Stimulated activated CD4-positive, alpha-beta T cell treated with anti-CD3 and anti-CD28 coated beads, Interleukin-1b, Interleukin-23, amount 100 ng/mL, for 48 hours (primary cell): ENCODE measurements around the gene BRICD5.
"Not testable (repeated sequence)": the region's sequence is repeated elsewhere in the genome, so short reads cannot be mapped to it uniquely, and the experiment has no call there.

ENCODE experiments used
- DNase-seq: peaks from one replicate; pipeline ENCODE4 v3.0.0-alpha.2; 2020

BRICD5 gene

DNA sequence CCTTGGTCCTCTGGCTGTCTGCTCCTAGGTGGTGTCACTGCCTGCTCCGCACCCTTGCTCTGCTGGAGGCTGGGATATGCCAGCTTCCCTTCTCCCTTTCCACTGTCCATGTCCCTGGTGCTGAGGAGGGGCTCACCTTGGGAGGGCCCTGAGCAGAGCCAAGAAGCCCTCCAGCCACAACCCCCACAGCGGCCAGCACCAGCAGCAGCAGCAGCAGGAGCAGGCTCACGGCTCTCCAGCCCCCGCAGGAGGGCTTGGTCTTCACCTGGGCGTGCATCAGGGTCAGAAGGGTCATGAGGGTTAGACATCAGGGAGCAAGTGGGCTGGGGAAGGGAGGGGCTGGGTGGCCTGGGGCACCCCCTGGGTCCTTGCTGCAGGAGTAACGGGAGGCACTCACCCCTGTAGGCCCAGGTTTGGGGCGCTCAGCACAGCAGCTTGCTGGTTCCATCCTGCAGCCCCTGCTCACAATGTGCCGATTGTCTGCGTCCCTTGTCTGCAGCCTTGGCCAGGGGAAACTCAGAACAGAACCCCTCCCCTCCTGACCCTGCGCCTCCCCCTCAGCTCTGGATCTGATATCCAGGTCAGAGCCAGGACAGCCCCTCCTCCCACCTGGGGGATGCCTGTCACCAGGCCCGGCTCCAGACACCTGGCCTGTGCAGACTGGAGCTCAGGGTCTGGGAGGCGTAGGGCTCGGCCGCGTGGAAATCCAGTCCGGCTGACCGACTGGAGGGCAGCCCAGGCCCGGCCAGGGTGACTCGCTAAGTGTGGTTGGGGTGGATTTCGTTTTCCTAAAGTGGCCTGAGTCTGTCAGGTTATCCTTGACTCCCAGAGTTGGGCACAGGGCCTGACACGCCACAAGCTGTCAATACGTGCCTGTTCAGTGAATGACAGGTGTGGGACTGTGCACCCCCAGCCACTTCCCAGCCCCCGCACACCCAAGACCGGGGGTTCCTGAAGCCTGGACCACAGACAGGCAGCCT lies at the start of gene BRICD5:
Gene BRICD5, minus strand, starts transcription at position 478 of the 980 bp plus-strand sequence. Its CDS starts 30 bp downstream, at position 448.
- no peak for DNase-seq

GRCh38 chr16:2260250-2260649 lies 49.6 kb upstream of the BRICD5 start:
- no peak for DNase-seq

GRCh38 chr16:2258530-2258929 lies 47.9 kb upstream of the BRICD5 start:
- not testable (repeated sequence) for DNase-seq

DNA sequence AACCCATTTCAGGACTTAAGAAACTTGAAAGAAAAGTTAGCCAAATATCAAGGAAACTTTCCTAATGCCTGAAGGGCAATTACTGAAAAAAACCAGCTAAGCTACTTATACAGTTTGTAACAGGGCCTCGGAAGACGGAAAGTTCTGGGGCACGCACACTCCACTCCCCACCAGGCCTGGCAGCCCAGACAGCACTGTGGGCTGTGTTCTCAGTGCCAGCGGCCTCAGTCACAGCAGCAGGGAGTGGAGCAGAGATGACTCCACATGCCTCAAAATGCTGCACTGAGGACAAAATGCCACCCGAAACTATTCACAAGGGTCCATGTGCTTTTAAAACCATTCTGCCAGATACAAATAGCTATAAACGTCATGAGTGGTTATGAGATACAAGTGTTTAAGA lies 47.1 kb upstream of the BRICD5 start:
- no peak for DNase-seq

DNA sequence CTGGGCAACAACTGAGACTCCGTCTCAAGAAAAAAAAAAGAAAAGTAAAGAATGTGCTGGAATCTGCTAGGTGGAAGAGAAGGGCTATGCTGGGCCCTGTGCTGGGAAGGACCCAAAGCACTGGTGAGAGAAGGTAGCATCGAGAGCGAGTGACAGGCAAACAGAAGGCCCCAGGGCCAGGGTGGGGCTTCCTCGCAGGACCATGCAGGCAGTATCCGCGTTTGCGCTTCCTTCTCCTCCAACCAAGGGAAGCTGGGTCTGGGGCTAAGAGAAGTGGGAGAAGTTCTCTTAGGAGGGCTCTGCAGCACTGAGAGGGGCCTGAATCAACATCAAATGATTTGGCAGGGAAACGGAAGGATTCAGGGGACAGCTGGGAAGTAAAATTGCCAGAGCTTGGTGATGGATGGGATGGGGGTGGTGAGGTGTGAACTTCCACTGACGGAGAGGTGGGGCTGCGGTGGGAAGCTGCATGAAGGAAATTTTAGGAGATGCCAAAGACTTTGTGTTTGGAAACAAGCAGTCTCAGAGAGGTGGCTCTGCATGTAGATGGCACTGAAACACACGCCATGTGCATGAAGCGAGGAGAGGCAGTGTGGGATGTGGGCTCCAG lies 46.0 kb upstream of the BRICD5 start:
- DNase-seq: no peak

GRCh38 chr16:2253293-2253692 lies 42.6 kb upstream of the BRICD5 start:
- DNase-seq: no peak

DNA sequence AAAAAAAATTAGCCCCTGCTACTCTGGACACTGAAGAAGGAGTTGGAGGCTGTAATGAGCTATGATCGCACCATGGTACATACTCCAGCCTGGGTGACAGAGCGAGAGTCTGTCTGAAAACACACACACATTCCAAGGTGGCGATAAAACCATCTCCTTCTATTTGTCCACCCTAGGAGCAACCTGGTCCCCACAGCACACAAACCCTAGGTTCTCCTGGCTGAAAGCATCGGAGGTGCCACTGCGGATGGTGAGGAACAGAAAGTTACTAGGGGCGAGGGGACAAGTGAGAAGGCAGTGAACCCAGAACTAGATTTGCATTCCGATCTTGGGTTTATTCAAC lies 42.1 kb upstream of the BRICD5 start:
- no peak for DNase-seq

DNA sequence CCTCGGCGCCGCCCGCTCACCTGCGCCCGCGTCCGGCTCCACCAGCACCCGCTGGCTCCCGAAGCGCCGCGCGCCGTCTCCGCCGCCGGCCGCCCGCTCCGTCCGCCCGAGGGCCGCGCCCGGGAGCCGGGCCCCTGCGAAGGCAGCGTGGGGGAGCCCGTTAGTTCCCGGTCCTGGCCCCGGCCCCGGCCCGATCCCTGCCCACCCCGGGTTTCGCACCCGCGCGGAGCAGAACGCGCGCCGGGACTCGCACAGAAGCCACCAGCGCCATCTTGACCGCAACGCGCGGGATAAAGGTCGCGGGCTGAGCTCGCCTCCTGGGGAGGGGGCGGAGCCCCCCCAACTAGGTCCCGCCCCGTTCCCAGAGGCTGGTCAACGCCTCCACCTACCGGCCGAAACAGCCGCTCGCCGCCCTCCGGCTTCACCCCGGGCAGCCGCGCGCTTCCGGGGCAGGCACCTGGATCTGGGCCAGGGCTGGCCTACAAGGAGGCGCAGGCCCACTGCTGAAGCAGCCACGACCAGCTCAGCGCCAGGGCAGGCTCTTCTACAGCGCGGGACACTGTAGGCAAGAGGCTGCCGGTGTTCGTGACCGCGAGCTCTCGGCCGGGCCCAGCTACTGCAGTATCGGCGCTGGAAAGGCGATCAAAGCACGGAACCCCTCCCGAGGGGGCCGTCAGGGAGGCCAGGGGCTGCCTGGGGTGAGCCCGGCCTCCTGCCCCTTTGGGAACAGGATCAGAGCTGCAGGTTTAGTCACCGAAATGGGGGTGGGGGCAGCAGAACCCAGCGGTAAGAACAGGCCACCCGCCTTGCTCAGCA lies 40.8 kb upstream of the BRICD5 start, which contains the start of gene ECI1:
Gene ECI1, minus strand, starts transcription at position 292 of the 816 bp plus-strand sequence. Its CDS starts 21 bp downstream, at position 271.
- peak; percentile 84 for DNase-seq

- DNase-seq: peak; percentile 50
Observed at GRCh38 chr16:2250652-2251295, 40.1 kb upstream of the BRICD5 start.

- DNase-seq: no peak
Observed at GRCh38 chr16:2246301-2246885, 35.7 kb upstream of the BRICD5 start.

DNA sequence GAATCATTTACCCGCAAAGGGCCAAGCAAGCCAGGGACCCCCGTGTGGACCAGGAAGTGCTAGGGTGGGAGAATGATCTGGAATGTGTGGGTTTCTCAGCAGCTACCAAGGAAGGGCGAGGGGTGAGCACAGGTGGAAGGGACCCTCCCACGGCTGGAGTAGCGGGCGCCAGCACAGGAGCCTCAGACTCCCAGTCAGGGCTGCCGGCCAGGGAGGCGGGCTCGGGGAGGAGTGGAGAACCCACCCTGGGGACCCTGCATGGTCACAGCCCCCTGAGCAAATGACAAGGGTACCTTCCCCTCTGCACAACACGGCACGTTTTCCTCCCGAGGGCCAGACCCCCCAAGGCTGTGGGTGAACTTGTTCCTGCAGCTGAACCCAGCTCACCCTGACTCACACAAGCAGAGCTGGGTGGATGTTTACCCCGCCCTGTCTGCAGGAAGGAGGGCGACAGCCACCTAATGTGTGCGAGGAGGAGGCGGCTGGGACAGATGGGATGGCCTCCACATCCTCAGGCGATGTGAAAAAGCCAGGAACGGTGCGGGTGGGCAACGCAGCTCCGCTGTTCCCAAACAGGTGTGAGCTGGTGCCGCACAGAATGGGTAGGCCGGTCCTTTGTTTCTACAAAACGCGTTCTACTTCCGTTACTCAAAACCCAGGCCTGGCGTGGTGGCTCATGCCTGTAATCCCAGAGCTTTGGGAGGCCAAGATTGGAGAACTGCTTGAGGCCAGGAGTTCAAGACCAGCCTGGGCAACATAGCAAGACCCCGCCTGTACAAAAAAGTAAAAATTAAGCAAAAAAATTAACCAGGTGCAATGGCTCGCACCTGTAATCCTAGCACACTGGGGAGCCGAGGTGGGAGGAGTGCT lies 34.5 kb upstream of the BRICD5 start:
- no peak for DNase-seq

DNA sequence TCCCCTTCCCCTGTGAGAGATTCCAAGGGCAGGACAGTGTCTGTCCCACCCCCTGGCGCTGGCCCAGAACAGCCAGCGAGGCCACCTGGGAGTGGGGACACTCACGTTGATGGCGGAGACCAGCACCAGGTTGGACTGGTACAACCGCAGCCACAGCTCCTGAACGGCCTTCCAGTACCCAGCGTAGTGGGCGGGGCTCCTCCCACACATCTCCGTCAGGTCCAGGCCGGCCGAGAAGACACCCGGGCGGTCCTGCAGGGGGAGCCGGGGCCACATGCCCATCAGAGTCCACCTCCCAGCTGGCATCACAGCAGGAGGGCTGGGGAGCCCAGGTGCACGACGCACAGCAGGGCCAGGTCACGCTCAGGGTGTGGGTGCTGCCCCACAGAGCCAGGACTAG lies 33.6 kb upstream of the BRICD5 start:
- no peak for DNase-seq

DNA sequence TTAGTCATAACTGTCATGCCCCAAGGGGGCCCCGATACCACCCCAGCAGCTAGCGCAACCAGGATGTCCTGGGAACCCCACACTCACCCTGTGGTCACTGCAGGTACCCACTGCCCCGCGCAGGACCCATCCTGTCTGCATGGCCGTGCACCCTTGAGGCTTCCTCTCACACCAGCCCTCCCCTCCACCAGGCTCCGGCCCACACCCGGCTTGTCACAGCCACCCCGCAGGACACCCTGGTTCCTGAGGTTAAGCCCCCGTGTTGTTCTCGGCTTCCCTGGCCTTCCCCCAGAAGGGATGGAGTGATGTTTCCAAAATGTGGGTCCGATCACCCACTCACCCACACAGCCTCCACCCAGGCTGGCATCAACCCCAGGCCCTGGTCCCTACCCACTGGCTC lies 33.1 kb upstream of the BRICD5 start:
- DNase-seq: no peak

- no peak for DNase-seq
Observed at GRCh38 chr16:2243031-2243528, 32.4 kb upstream of the BRICD5 start.

GRCh38 chr16:2242598-2242997 lies 31.9 kb upstream of the BRICD5 start:
- DNase-seq: no peak

DNA sequence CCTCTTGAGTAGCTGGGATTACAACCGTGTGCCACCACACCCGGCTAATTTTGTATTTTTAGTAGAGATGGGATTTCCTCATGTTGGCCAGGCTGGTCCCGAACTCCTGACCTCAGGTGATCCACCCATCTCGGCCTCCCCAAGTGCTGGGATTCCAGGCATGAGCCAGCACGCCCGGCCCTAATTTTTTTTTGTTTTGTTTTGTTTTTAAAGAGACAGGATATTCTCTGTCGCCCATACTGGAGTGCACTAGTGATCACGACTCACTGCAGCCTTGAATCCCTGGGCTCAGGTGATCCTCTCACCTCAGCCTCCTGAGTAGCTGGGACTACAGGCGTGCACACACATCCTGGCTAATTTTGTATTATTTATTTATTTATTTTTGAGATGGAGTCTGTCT lies 29.7 kb upstream of the BRICD5 start:
- not testable (repeated sequence) for DNase-seq

DNA sequence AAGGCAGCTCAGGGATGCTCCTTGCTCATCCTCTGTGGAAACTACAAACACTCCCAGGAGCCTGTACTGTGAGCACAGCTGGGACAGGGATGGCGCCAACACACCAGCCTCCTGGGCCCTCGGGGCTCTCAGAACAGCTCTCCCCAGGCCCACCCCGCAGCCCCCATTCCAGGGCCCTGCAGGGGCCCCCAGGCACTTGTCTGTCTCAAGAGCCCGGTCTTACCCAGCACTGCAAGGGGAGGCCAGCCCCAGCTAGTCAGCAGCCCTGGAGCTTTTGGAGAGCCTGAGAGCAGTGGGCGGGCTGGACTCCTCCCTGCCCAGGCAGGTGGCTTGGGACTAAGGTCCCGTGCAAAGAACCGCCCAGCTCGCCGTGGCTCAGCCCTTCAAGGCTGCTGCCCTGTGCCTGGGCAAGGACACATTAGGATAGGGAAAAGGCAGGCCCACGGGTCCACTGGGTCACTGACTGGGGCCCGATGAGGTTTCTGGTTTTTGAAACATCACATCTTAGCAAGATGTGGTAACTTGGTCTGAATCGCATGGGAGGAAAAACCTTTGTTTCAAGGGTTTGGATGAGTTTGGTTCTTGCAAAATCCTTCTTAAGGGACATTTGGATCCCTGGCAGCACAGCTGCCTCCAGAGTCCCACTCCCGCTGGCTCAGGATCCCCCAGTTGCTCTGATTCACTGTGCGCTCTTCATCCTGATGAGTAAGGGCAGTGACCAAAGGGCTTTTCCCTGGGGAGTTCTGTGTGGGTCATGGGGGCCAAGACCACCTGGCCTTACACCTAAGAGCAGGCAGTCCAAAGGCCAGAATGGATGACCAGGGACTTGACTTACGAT lies 28.4 kb upstream of the BRICD5 start:
- DNase-seq: no peak

DNA sequence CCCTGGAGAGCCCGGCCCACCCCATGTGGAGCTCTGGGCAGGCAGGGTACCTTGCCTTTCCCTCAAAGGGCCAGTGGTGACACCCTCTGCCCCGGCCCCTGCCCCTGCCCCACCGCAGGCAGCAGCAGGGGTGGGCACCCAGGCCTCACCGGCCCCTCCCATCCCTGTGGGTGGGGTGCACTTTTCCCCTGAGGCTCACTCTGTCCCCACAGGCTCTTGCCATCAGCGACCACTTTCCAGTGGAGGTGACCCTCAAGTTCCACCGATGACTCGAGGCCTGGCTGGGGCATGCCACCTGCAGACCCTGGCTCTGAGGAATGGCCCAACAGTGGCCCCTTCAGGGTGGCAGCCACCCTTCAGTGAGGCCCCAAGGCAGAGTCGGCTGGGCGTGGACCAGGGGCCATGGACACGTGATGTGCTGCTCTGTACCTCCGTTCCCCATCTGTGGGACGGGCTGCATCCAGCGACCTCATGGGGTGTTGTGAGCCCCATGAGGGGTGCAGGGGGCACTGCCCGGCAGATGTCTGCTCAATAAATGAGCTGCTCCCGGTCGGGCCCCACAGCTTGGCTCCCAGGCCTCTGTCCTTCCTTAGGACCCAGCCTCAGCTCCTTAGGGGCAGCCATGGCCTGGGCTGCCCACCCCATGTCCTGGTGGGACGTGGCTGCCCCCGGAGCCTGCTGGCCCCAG lies 27.6 kb upstream of the BRICD5 start:
- DNase-seq: no peak

DNA sequence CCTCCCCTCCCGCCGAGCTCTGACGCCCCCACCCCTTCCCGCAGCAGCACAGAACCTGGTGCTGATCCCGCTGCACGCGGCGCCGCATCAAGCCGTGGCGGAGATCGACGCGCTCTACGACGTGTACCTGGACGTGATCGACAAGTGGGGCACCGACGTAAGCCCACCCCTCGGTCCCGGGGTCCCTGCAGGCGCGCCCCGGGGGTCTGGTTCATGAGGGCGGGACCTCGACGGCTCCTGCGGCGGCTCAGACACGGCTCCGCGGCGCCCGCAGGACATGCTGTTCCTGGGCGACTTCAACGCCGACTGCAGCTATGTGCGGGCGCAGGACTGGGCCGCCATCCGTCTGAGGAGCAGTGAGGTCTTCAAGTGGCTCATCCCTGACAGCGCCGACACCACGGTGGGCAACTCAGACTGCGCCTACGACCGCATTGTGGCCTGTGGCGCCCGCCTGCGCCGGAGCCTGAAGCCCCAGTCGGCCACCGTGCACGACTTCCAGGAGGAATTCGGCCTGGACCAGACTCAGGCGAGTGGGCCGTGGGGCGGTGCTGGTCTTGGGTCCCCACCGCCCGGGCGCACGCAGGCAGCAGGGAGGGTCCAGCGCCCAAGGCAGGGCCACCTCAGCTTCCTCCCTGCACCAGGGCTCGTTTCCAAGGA lies 27.0 kb upstream of the BRICD5 start:
- DNase-seq: no peak
